Adipocyte (in vitro differentiated cells): Measurements from ENCODE around the gene TBX4.
"Not testable (repeated sequence)": the region's sequence is repeated elsewhere in the genome, so short reads cannot be mapped to it uniquely, and the experiment has no call there.

Experiments
- DNase-seq: peaks from one replicate; pipeline ENCODE4 v3.0.0-alpha.2; 2015; ENCODE audit warnings: low read depth
- H3K27me3 ChIP-seq: replicated peaks from 2 replicates; pipeline ENCODE4 v1.7.0; 2013; ENCODE audit warnings: mild to moderate bottlenecking, low read length, moderate library complexity; ENCODE audit not compliant: control insufficient read depth, insufficient read depth
- H3K36me3 ChIP-seq: 2 replicates; pipeline ENCODE4 v1.7.0; 2013; ENCODE audit warnings: low read length, mild to moderate bottlenecking, moderate library complexity; ENCODE audit not compliant: control insufficient read depth, insufficient read depth, severe bottlenecking
- H3K4me1 ChIP-seq: 2 replicates; pipeline ENCODE4 v1.7.0; 2013; ENCODE audit warnings: mild to moderate bottlenecking, low read length, moderate library complexity; ENCODE audit not compliant: control insufficient read depth, insufficient read depth
- H3K4me3 ChIP-seq: 2 replicates; pipeline ENCODE4 v1.7.0; 2013; ENCODE audit warnings: mild to moderate bottlenecking, low read length, moderate library complexity
- H3K9ac ChIP-seq: 2 replicates; pipeline ENCODE4 v1.7.0; 2013; ENCODE audit warnings: mild to moderate bottlenecking, low read length, moderate library complexity
- H3K9me3 ChIP-seq: 2 replicates; pipeline ENCODE4 v1.7.0; 2013; ENCODE audit warnings: mild to moderate bottlenecking, low read length, moderate library complexity; ENCODE audit not compliant: control insufficient read depth

The TBX4 gene

DNA sequence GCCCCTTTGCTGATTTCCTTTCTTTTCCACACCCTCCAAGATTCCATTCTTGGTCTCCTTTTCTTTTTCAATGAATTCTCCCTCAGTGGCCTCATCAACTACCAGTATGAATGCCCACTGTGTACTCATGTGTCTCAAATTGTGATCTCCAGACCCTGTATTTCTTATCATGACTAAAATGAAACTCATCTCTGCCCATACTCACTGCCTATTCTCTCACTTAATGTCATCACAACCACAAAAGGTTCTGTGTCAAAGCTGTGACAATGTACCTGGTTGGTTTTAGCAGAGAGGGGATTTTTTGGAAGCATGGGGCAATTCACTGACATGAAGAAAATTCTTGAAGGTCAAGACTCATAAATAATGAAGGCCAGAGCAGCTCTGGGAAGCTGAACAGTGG, 11.5 kb upstream of the TBX4 start:
- Histone ChIP-seq H3K4me3 (no peak overlapping the region), H3K27me3 (peaks cover 5% of the 10 kb centered on the region), H3K4me1 (no peaks in the 10 kb centered on the region), H3K9ac (no peak overlapping the region), H3K9me3 (peaks cover 20% of the 10 kb centered on the region), H3K36me3 (no peaks in the 10 kb centered on the region)
- no peak for DNase-seq

DNA sequence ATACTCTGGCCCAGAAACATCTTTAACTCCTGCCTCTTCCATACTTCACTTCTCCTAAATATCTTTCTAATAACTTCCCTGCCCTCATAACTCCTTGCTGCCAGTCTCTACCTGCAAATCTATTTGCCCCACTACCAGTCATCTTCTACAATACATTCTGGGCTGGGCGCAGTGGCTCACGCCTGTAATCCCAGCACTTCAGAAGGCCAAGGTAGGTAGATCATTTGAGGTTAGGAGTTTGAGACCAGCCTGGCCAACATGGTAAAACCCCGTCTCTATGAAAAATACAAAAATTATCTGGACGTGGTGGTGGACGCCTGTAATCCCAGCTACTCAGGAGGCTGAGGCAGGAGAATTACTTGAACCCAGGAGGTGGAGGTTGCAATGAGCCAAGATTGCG, 10.7 kb upstream of the TBX4 start:
- not testable (repeated sequence) for H3K4me1 ChIP-seq, DNase-seq, H3K27me3 ChIP-seq

DNA sequence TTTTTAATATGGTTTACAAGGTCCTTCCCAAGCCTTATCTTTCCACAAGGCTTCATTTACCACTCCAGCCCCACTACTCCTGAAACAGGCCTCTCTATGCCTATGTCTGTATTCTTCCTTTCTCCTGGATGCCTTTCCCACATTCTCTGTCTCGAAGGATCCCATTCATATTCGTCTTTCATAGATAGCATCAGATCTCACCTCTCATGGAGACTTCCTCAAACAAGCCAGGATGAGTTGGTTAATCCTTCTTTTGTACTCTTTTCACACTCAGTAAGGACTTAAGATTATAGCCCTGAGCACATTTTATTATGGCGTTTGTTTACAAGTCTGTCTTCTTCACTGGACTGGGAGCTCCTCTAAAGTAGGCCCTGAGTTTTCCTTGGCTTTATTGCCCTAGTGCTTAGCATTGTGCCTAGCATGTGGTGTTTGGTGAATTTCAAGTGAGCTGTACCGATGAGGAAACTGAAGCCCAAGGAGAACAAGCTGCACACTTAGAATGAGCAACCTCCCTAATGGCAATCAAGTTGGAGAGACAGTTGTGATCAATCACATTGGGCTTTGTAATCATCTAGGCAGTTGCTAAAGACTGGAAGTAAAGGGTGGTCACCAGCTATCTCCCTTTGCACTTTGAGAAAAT, 10.0 kb upstream of the TBX4 start:
- no peak for DNase-seq
- no peaks in the 10 kb centered on the region for H3K36me3 ChIP-seq

More for the DNA sequence above, 10.7 kb upstream of the TBX4 start:
- not testable (repeated sequence) for H3K9ac ChIP-seq, H3K36me3 ChIP-seq, H3K4me3 ChIP-seq
- peaks cover 12% of the 10 kb centered on the region for H3K9me3 ChIP-seq

DNA sequence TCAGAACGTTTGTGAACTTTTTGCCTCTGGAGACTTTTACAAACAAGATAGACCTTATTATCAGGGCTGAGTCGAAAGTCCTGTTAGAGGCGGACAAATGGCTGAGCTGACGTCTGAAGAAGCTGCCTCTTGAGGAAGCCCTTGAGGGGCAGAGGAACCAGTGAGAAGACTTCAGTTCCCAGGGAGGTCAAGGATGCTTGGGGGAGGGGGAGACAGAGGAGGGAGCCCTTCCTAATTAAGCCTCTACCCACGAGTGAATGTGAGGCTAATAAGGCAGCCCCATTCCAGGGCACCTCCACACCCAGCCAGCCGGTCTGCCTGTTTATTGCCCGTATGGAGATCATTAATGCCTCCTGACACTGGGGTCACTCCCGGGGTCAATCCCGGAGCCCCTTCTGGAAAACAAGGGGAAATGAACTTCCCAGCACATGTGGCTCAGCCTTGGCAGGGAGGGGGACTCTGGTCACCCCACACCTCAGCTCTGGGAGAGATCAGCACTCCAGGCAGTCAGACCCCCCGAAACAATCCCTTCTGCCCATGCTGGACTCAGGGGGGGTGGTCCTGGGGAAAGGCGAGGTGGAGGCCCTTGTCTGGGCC, 9.2 kb upstream of the TBX4 start:
- Histone ChIP-seq H3K9ac (no peak overlapping the region), H3K4me3 (no peak overlapping the region), H3K36me3 (no peaks in the 10 kb centered on the region), H3K9me3 (no peaks in the 10 kb centered on the region), H3K27me3 (peaks cover 5% of the 10 kb centered on the region), H3K4me1 (no peaks in the 10 kb centered on the region)
- DNase-seq: no peak

More for the DNA sequence above, 10.0 kb upstream of the TBX4 start:
- no peaks in the 10 kb centered on the region for H3K4me1 ChIP-seq
- H3K4me3 ChIP-seq: no peak overlapping the region
- H3K9me3 ChIP-seq: peaks cover 4% of the 10 kb centered on the region
- H3K27me3 ChIP-seq: peaks cover 5% of the 10 kb centered on the region
- H3K9ac ChIP-seq: no peak overlapping the region

DNA sequence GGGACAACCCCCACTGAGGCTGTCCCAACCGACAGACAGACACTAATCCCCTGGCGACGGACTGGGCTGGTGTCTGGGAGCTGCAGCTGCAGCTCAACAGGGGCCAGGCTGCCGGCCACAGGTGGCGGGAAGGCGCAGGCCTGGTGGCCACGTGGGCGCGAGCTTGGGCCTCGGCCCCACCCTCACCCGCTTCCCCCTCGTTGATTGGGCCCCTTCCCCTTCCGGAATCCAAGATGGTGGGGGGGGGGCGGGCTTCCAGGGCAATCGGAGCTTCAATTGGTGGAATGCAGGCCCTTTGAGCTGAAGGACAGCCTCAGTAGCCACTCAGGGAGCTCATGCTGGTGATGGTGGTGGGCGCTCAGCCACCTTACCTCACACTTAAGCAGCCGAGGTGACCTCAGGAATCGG, 8.7 kb upstream of the TBX4 start:
- Histone ChIP-seq H3K9me3 (no peaks in the 10 kb centered on the region), H3K36me3 (no peaks in the 10 kb centered on the region), H3K27me3 (peaks cover 5% of the 10 kb centered on the region), H3K4me1 (no peaks in the 10 kb centered on the region), H3K9ac (no peak overlapping the region), H3K4me3 (no peak overlapping the region)
- no peak for DNase-seq

GRCh38 chr17:61444075-61444474, 8.1 kb upstream of the TBX4 start:
- no peak for DNase-seq
- no peaks in the 10 kb centered on the region for H3K9me3 ChIP-seq
- no peaks in the 10 kb centered on the region for H3K36me3 ChIP-seq
- peaks cover 5% of the 10 kb centered on the region for H3K27me3 ChIP-seq
- no peaks in the 10 kb centered on the region for H3K4me1 ChIP-seq
- no peak overlapping the region for H3K9ac ChIP-seq
- no peak overlapping the region for H3K4me3 ChIP-seq

DNA sequence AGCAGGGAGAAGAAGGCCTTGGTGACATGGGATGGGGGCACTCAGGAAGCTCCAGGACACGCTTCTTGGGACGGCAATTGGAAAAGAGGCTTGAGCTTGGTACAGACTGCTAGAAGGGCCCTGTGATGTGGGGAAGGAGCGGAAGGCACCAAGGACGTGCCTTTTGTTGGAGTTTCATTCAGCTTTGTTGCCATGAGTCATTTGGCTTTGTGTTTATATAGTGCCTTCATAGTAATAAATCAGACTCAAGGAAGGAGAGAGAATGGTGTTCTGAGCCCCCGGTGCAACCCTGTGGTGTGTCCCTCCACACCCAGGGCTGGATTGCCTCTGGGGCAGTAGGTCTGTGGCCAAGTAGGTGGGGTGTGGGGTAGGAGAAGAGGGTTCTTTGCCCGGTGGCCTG, 7.4 kb upstream of the TBX4 start:
- Histone ChIP-seq H3K9me3 (no peaks in the 10 kb centered on the region), H3K36me3 (no peaks in the 10 kb centered on the region), H3K4me3 (no peak overlapping the region), H3K9ac (no peak overlapping the region), H3K4me1 (no peaks in the 10 kb centered on the region), H3K27me3 (peaks cover 5% of the 10 kb centered on the region)
- no peak for DNase-seq

DNA sequence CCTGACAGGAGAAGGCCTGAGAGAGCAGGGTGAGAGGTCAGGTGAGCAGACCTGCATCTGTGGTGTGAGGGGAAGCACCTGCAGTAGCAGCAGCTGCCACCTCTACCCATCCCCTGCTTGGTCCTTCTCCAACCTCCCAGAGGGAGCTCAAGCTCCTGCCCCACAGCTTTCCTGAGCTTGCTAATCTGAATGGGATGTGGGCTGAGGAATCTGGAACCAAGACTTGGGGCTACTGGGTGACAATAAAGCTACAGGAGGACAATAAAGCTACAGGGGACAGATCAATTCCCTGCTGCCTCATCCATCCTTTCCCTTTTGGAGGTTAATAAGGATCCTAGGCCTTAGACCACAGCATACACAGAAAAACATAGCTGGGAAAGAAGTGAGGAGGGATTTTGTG, 4.9 kb upstream of the TBX4 start:
- no peak for DNase-seq
- peaks cover 16% of the 10 kb centered on the region for H3K27me3 ChIP-seq
- no peaks in the 10 kb centered on the region for H3K36me3 ChIP-seq
- no peak overlapping the region for H3K4me3 ChIP-seq
- peaks cover 2% of the 10 kb centered on the region for H3K4me1 ChIP-seq
- H3K9me3 ChIP-seq: no peaks in the 10 kb centered on the region
- H3K9ac ChIP-seq: no peak overlapping the region

GRCh38 chr17:61448042-61448441, 4.2 kb upstream of the TBX4 start:
- Histone ChIP-seq H3K4me1 (peaks cover 3% of the 10 kb centered on the region), H3K27me3 (peaks cover 16% of the 10 kb centered on the region), H3K9ac (no peak overlapping the region), H3K36me3 (no peaks in the 10 kb centered on the region), H3K9me3 (no peaks in the 10 kb centered on the region), H3K4me3 (no peak overlapping the region)
- DNase-seq: no peak

GRCh38 chr17:61449140-61449539, 3.1 kb upstream of the TBX4 start:
- not testable (repeated sequence) for H3K9ac ChIP-seq, H3K4me3 ChIP-seq, H3K9me3 ChIP-seq, H3K36me3 ChIP-seq, DNase-seq, H3K4me1 ChIP-seq
- peaks cover 21% of the 10 kb centered on the region for H3K27me3 ChIP-seq

DNA sequence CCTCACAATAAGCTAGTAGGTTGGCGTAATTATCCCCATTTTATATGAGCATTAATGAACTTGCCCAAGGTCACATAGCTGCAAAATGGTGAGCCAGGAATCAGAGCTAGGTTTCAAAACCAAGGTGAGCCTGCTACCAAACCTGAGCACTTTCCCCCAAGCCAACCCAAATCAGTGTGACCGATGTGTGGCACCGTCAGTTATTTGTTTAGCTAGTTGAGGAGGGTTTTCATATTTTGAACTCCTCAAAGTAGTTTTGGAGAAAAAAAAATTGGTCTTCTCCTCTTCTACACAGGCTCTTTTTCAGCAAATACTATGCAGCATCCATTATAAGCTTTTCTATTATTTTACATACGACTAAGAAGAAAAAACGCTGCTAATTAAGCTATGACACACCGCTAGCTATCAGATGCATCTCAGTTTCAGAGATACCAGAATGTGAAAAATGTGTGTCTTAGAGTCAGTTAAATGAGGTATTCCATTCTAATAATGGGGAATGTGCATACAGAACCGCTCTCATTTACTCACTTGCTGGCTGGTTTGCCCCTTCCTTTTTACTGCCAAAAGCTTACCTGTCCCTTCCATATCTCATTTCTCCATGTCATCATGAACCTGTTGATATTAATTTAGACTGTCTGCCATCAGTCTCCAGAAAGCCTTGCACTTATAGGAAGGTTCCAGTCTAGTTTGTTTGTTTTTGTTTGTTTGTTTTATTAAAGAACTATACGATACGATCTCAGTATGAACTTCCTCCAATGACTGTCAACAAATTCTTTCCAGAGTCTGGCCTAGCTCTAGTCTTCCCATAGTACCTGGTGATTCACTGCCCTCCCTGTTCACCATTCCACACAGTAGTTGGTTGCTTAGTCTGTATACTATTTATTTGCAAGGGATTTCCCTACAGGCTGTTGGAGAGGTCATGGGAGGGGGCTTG, 2.2 kb upstream of the TBX4 start:
- H3K9ac ChIP-seq: no peak overlapping the region
- peaks cover 24% of the 10 kb centered on the region for H3K27me3 ChIP-seq

More for the DNA sequence above, 2.2 kb upstream of the TBX4 start:
- no peaks in the 10 kb centered on the region for H3K36me3 ChIP-seq
- no peak overlapping the region for H3K4me3 ChIP-seq
- DNase-seq: no peak
- H3K9me3 ChIP-seq: no peaks in the 10 kb centered on the region
- H3K4me1 ChIP-seq: peaks cover 3% of the 10 kb centered on the region
